Dermis blood vessel endothelial cell (primary cell): ENCODE data around the gene KRTAP10-9. TPM values are rescaled to one million over a fixed set of nuclear protein-coding genes. Genes with fewer than 3 reads are reported as not detected.
"Not testable (repeated sequence)": the region's sequence is repeated elsewhere in the genome, so short reads cannot be mapped to it uniquely, and the experiment has no call there.

Experiments used
- DNase-seq: peaks from one replicate; pipeline ENCODE4 v3.0.0; 2010
- total RNA-seq: library from RNA; depleted of rRNA; stranded (reverse); fragments of >200 nt; gene quantifications from 2 replicates; pipeline ENCODE4 v1.2.3, GENCODE V29; 2014

KRTAP10-9 gene
- total RNA-seq, 1 donor from 2014 or later = not detected

- no peak for DNase-seq
Observed at GRCh38 chr21:44615911-44616590, 10.8 kb upstream of the KRTAP10-9 start.

GRCh38 chr21:44616591-44616926 lies 10.3 kb upstream of the KRTAP10-9 start:
- DNase-seq = no peak

GRCh38 chr21:44617071-44617501 lies 9.8 kb upstream of the KRTAP10-9 start:
- DNase-seq = no peak

GRCh38 chr21:44618504-44618903 lies 8.4 kb upstream of the KRTAP10-9 start:
- DNase-seq = peak; percentile 65

- DNase-seq = peak; percentile 7
Observed at GRCh38 chr21:44618909-44619308, 8.0 kb upstream of the KRTAP10-9 start.

- no peak for DNase-seq
Observed at GRCh38 chr21:44619886-44620285, 7.0 kb upstream of the KRTAP10-9 start.

GRCh38 chr21:44623575-44623974 lies 3.3 kb upstream of the KRTAP10-9 start:
- no peak for DNase-seq

GRCh38 chr21:44625756-44626155 lies 1.1 kb upstream of the KRTAP10-9 start:
- DNase-seq = no peak

- no peak for DNase-seq
Observed at GRCh38 chr21:44626262-44626661, 631 bp upstream of the KRTAP10-9 start.

- DNase-seq = not testable (repeated sequence)
Observed at GRCh38 chr21:44627181-44627822, 409 bp downstream of the KRTAP10-9 start.

GRCh38 chr21:44627831-44628233 lies 939 bp downstream of the KRTAP10-9 start:
- DNase-seq = not testable (repeated sequence)

- DNase-seq = no peak
Observed at GRCh38 chr21:44628707-44629391, 2.0 kb downstream of the KRTAP10-9 start.

GRCh38 chr21:44630440-44630839 lies 3.5 kb downstream of the KRTAP10-9 start:
- DNase-seq = no peak

GRCh38 chr21:44632067-44632466 lies 5.2 kb downstream of the KRTAP10-9 start:
- no peak for DNase-seq

- DNase-seq = no peak
Observed at GRCh38 chr21:44636209-44637017, 9.5 kb downstream of the KRTAP10-9 start.

- DNase-seq = no peak
Observed at GRCh38 chr21:44637018-44637850, 10.3 kb downstream of the KRTAP10-9 start, which contains the start of gene KRTAP10-10. TSS of gene KRTAP10-10 (plus strand) at chr21:44637356. CDS start at chr21:44637418, 62 bp downstream.

GRCh38 chr21:44637851-44638348 lies 11.0 kb downstream of the KRTAP10-9 start:
- DNase-seq = not testable (repeated sequence)

- DNase-seq = not testable (repeated sequence)
Observed at GRCh38 chr21:44638506-44639330, 11.8 kb downstream of the KRTAP10-9 start.

- no peak for DNase-seq
Observed at GRCh38 chr21:44639331-44639655, 12.4 kb downstream of the KRTAP10-9 start.

GRCh38 chr21:44640761-44641160 lies 13.9 kb downstream of the KRTAP10-9 start:
- DNase-seq = no peak
